CD4-positive, alpha-beta T cell treated with Interferon alpha-2 for 1 hour (primary cell): Measurements from ENCODE around the gene SIX2.
"Not testable (repeated sequence)": the region's sequence is repeated elsewhere in the genome, so short reads cannot be mapped to it uniquely, and the experiment has no call there.

Experiments
- DNase-seq, 2 donors: peaks; one replicate each; pipeline ENCODE4 v3.0.0-alpha.2; 2020 to 2022

The SIX2 gene

DNA sequence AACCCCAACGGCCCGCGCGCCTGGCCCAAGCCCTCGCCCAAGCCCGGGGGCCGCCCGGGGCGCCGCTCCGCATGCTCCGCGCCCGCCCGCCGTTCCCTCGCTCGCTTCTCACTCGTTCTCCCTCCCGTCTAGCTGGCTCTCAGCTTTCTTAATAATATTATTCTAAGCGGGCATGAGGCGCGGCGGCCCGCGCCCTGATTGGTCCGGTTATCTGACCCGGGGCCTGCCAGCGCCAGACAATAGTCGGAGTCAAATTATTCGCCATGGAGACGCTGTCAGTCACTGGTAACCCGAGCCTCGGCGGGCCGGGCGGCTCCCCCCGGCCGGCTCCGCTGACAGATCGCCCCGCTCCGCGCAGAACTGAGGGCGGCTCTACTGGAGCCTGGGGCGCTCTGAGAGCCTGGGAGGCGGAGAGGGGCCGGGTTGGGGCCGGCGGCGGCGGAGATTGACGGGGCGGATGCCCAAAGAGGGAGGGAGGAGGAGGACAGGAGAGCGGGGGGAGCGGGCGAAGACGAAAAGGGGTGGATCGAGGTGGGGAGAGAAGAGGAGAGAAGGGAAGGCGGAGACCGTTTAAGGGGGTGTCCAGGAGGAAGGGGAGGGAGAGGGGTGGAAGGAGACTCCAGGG is at the start of gene SIX2:
Gene SIX2 (minus strand): TSS at position 150 of the 625 bp plus-strand sequence. CDS start 342 bp downstream, outside the sequence.
- DNase-seq: no peak

DNA sequence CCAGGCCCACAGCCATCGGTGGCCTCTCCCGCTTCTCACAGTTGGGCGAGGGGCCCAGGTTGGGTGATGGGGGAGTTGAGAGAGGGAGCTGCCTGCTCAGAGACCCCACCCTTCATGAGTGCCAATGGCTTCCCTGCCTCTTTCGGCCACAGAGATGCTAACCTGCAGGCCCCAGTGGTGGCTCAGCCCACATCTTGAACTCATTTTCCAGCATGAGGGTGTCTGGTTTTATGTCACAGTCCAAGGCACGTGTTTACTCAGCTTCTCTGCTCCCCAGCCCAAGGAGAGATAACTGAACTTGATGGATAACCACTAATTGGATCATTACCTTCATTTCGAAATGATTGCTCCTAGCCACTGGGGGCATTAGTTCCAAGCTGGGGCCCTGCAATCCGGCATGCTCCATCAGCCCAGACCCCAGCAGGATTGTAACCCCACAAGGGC is 45.9 kb upstream of the SIX2 start:
- no peak for DNase-seq

DNA sequence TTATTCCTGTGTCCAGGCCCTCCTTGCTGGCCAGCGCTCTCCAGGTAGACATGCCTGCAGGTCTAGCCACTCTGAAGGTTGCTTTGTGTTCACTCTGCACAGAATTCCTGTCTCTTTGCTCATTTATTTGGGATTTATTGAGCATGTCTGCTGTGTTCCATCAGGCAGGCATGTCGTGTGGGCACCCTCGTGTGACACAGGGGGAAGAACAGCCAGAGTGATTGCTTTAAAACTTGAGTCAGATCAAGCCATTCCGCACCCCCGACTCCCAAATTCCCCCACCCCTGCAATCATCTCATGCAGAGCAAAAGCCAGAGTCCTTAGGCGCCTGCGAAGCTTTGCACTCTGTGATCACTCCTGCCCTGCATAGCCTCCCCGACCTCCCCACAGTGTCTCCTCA is 44.7 kb upstream of the SIX2 start:
- no peak for DNase-seq

GRCh38 chr2:45052388-45052928 is 43.2 kb upstream of the SIX2 start:
- DNase-seq: no peak

GRCh38 chr2:45049569-45050336 is 40.5 kb upstream of the SIX2 start:
- DNase-seq: no peak

DNA sequence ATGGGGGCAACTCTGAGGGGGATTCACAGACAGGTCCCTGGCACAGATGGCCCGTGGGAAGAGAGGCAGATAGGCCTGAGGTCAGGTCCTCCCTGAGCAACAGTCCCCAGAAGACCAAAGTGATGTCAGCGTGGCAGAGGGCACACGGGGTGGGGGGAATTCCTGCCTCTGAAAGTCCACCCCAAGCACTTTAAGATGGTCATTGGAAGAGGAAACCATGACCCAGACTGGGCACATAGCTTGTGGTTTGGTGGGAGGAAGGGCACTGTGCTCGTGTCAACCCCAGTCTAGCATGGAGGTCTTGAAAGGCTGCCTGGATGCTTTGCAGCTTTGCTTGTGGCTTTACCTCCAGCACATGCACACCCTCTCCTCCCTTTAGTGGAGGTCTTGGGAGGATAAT is 38.0 kb upstream of the SIX2 start:
- no peak for DNase-seq

DNA sequence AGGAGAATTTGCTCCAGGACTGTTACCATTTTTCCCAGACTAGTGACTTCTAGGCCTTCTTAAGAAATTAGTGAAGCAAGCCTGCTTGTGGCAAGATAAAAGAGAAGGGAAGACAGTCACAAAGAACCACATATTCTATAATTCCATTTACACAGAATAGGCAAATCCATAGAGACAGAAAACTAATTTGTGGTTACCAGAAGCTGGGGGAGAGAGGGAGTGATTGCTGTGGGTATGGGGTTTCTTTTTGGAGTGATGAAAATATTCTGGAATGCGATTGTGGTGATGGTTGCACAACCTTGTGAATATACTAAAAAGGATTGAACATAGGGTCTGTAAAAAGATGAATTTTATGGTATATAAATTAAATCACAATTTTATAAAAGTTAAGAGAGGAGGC is 37.5 kb upstream of the SIX2 start:
- no peak for DNase-seq

DNA sequence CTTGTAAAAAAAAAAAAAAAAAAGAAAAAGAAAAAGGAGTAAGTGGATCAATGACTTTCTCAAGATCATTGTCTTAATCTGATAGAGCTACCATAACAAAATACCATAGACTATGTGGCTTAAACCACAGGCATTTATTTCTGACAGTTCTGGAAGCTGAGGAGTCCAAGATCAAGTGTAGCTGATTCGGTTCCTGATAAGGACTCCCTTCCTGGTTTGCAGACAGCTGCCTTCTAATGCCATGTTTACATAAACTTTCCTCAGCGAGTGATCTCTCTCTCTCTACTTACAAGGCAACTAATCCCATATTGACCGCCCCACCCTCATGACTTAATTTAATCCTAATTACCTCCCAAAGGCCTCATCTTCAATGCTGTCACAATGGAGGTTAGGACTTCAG is 36.5 kb upstream of the SIX2 start:
- no peak for DNase-seq

DNA sequence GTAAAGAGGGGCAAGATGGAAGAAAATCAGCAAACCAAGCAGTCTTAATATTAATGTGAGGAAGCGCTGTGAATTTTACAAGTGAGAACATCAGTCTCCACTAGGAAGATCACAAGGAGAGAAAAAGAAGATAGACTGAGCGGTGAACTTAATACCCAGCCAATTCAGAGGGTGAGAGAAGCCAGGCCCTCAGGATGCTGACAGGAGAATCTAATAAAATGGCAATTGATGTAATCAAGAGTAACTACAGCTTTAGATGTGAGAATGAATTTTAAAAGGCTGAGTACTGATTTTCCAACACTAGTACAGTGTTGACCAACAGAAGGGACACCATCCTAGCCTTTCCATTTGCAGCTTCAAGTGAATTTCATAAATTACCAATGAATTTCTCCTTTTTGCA is 35.7 kb upstream of the SIX2 start:
- DNase-seq: no peak

- no peak for DNase-seq
Observed at GRCh38 chr2:45043174-45043573, 33.9 kb upstream of the SIX2 start.

DNA sequence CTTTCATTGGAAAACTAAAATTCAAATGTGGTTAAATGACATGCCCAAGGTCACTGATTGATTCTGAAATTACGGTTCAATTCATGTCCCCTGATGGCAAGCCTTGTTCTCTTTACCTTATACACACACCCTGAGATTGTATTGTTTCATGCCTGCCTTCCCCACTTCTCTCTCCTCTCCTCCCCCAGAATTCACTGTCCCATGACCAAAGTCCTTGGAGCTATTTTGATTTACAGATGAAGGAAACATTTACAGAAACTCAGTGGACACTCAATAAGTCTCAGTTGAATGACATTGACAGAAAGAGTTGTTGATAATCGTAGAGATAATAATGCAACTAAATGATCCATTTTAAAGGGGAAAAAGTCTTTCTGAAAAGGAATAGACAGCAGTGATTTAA is 33.1 kb upstream of the SIX2 start:
- no peak for DNase-seq

- no peak for DNase-seq
Observed at GRCh38 chr2:45040786-45041185, 31.5 kb upstream of the SIX2 start.

DNA sequence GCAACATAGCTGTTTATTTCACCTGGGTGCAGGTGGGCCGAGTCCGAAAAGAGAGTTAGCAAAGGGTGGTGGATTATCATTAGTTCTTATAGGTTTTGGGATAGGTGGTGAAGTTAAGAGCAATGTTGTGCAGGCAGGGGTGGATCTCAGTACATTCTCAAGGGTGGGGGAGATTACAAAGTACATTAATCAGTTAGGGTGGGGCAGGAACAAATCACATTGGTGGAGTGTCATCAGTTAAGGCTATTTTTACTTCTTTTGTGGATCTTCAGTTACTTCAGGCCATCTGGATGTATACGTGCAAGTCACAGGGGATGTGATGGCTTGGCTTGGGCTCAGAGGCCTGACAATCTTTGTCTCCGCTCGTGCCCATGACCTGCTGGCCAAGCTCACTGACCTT is 30.6 kb upstream of the SIX2 start:
- not testable (repeated sequence) for DNase-seq

GRCh38 chr2:45038861-45039260 is 29.6 kb upstream of the SIX2 start:
- DNase-seq: not testable (repeated sequence)

DNA sequence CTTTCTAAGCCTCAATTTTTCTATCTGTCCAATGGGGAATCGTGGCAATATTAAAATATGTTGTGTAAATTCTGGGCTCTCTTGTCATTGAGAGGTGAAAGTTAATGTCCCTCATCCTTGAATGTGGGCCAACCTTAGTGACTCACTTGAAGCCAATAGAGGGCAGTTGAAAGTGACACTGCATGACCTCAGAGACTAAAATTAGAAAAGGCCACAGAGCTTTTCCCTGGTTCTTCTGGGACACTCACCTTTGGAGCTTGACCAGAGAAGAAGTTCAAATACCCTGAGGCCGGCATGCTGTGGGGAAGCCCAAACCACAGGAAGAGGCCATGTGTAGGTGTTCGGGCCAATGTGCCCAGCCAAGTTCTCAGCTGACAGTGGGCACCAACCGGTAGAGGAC is 24.1 kb upstream of the SIX2 start:
- no peak for DNase-seq

- DNase-seq: no peak
Observed at GRCh38 chr2:45031028-45031427, 21.8 kb upstream of the SIX2 start.

DNA sequence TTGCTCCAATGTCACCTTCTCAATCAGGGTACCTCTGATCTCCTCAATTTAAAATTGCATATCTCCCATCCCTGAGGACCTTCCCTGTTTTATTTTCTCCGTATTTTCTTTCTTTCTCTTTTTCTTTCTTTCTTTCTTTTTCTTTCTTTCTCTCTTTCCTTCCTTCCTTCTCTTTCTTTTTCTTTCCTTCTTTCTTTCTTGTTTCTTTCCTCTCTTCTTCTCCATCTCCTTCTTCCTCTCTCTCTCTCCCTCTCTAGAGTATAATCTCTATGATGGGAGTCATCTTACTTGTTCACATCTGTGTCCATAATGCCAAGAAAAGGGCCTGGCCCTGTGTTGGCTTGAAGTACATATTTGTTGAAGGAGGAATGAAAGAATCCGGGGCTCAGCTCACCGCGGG is 21.3 kb upstream of the SIX2 start:
- DNase-seq: no peak

DNA sequence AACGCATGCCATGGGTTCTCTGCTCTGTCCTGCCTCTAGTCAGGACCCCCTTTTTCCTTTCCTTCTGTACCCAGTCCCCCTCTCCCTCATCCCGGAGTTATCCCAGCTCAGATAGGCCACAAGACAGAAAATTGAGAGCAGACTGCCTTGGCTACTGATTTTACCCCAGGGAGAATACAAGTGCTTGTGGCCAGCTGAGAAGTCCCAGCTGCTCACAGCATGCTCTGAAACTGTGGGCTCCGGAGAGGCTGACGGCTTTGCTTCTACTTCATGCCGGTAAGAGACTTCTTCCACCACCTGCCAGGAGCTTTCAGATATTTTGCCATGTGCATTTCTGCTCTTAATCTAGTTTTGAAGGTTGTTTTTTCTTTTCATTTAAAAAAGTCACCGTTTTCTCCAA is 20.0 kb upstream of the SIX2 start:
- DNase-seq: no peak

- DNase-seq: no peak
Observed at GRCh38 chr2:45028276-45028675, 19.0 kb upstream of the SIX2 start.

DNA sequence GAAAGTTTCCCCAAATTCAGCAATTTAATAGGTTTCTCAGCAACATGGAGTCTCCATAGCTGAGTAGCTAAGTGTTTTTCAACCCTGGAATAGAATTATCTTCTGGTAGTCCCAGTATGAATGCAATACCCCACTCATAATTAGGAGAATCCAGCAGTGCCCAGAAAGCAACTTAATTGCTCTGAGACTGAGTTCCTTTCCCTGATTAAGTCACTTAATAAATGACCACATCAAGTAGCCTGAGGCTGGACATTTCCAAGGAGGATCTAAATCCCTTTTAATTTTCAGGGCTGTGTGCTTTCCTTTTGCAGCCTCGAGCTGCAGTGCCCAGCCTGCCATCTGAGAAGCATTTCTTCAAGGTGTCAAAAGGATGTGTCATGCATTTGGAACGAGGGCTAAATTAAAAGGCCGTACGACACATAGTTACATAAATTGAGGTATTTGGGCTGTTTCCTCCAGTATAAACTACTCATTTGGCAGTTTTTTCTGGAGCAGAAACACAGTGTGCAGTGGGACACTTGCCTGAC is 17.7 kb upstream of the SIX2 start:
- no peak for DNase-seq

DNA sequence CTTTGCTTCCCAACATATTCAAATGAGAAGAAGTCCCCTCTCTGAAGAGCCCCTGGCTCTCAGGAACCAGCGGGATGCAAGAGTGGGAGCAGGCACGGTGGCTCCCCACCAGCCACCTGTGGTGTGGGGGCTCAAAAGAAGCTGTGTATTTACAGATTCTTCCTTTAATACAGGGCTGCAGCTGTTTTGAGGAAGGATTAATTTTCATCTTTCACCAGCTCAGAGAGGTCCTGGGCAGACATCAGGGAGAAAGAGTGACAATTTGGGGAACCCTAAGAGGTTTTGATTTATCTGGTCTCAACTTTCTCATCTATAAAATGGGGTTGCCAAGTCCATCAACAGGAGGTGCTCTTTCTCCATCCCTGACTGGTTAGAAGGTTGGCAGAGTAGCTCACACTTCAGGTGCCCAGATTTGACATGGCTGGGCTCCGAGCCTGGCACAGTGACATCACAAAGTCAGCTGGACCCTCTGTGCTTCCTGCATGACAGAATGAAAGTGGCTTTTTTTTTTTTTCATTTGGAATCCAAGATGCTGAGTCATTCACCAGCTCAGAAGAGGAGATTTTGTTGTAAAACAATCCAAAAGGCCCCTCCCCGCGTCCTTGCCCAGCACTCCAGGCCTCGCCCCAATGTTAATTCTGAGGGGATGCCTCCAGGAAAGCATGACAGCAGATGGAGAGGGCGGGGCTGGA is 15.5 kb upstream of the SIX2 start:
- no peak for DNase-seq

DNA sequence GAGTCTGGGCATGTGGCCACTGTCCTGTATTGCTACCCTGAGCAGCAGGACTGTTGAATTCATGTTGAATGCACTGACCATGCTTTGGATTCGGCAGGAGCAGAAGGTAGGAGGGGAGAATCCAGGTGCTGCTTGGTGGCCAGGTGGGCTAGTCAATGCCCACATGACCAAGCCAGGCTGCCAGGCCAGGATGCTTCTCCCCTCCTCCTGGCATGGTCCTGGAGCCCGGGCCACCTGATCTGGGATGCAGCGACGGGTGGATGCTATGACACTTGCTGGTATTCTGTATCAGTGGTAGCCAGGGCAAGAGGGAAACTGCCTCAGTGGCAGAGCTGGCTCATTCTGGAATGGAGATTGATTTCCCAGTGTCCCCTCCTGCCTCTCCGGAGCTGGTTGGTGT is 14.8 kb upstream of the SIX2 start:
- no peak for DNase-seq

GRCh38 chr2:45020439-45020838 is 11.2 kb upstream of the SIX2 start:
- DNase-seq: no peak

DNA sequence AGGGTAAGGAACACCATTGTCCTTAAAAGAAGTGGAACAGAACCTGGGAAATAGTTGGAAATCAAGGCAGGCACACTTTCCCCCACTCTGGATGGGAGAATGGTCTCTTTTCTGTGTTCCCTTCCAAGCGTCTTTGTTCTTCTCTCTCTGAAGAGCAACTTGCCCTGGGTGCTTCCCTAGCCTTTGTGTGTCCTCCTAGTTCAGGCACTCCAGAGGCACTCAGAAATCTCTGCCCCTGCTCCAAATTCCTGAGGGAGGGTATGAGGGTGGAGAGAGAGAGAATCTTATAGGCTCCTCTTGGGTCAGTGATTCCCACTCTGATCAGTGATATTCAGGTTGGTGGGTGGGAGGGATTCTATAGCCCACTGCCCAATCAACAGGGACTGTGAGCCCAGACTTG is 8.8 kb upstream of the SIX2 start:
- no peak for DNase-seq
